K562 (cell line): ENCODE measurements around the gene SH3BP2. TPM values are rescaled to one million over a fixed set of nuclear protein-coding genes. Genes with fewer than 3 reads are reported as not detected.

ENCODE experiments used
- ATAC-seq: fragments of 200-7000 bp; cut with Tn5 transposase; 3 replicates; pipeline ENCODE4 v1.9.1; 2020; ENCODE audit warnings: moderate library complexity
- BruUV-seq: library from RNA; stranded (reverse); fragments of 400-500 nt; replicated peaks from 2 replicates; lab custom pipeline; 2021; lab: Mats Ljungman, UMichigan
- CTCF ChIA-PET: fragments of 300-600 bp; formaldehyde crosslinking; extraction: SDS; loops from one replicate; lab custom pipeline; 2021; ENCODE audit warnings: low intra/inter-chr PET ratio; lab: Yijun Ruan, JAX
- POLR2A ChIA-PET: fragments of 300-600, 350-650 bp; sonication (Branson Sonifier 250); formaldehyde crosslinking; extraction: SDS; loops from one replicate; lab custom pipeline; 2021; ENCODE audit warnings: antibody characterized with exemption, inconsistent platforms; lab: Yijun Ruan, JAX
- DNase-seq, 4 experiments: peaks; one replicate each; pipeline versions ENCODE4 v3.0.0 to v3.0.0-alpha.2; 2011 to 2018; ENCODE audit warnings: low spot score in 3 of 4, mixed read lengths in 3 of 4; ENCODE audit errors: extremely low read depth in 1 of 4
- FAIRE-seq: peaks from 2 replicates; lab custom pipeline; 2011; peaks lifted over from hg19 to GRCh38; lab: Jason Lieb, UNC
- H2AFZ ChIP-seq: 2 replicates; pipeline ENCODE4 v1.6.0; 2011; ENCODE audit warnings: low read depth, low read length, control low read depth, inconsistent platforms
- H3K27ac ChIP-seq: fragments of 200-600 bp; 3 replicates; pipeline ENCODE4 v1.8.0; 2011; ENCODE audit warnings: low read depth, mild to moderate bottlenecking, control low read depth, inconsistent platforms, low read length, moderate library complexity, mixed read lengths; ENCODE audit errors: extremely low read depth
- H3K27me3 ChIP-seq, 2 experiments: fragments of 300-600 bp in 1 of 2; 2 replicates in 1 of 2; 3 replicates in 1 of 2; pipeline versions ENCODE4 v1.6.0 to v1.8.0; 2011; ENCODE audit warnings: inconsistent platforms in 2 of 2, low read length in 2 of 2, mild to moderate bottlenecking in 1 of 2, mixed read lengths in 1 of 2, moderate library complexity in 1 of 2; ENCODE audit not compliant: control insufficient read depth in 2 of 2, insufficient read depth in 2 of 2
- H3K36me3 ChIP-seq: fragments of 300-600 bp; 3 replicates; pipeline ENCODE4 v1.8.0; 2011; ENCODE audit warnings: mild to moderate bottlenecking, low read length, inconsistent platforms; ENCODE audit not compliant: control insufficient read depth, insufficient read depth
- H3K4me1 ChIP-seq, 2 experiments: fragments of 200-600 bp in 1 of 2; replicated peaks in 1 of 2; 2 replicates in 1 of 2; 3 replicates in 1 of 2; pipeline versions ENCODE4 v1.5.1 to v1.8.0; 2011; ENCODE audit warnings: inconsistent platforms in 2 of 2, low read length in 2 of 2, mild to moderate bottlenecking in 1 of 2, mixed read lengths in 1 of 2, moderate library complexity in 1 of 2; ENCODE audit not compliant: control insufficient read depth in 2 of 2, insufficient read depth in 2 of 2
- H3K4me2 ChIP-seq: 2 replicates; pipeline ENCODE4 v1.6.1; 2011; ENCODE audit warnings: low read length, control low read depth, inconsistent platforms, mixed read lengths; ENCODE audit not compliant: insufficient read depth
- H3K4me3 ChIP-seq: fragments of 200-600 bp; sonication (generic), shearing (Covaris generic); 2 replicates; pipeline ENCODE4 v1.5.1; 2016; ENCODE audit warnings: control low read depth, inconsistent platforms
- H3K79me2 ChIP-seq: fragments of 200-600 bp; 3 replicates; pipeline ENCODE4 v1.8.0; 2011; ENCODE audit warnings: low read length, inconsistent platforms; ENCODE audit not compliant: control insufficient read depth, insufficient read depth
- H3K9ac ChIP-seq, 2 experiments: 2 replicates each; pipeline versions ENCODE4 v1.6.0 to v1.6.1; 2011; ENCODE audit warnings: low read depth in 2 of 2, low read length in 2 of 2, control low read depth in 1 of 2, inconsistent platforms in 1 of 2, mild to moderate bottlenecking in 1 of 2, mixed read lengths in 1 of 2; ENCODE audit not compliant: insufficient read depth in 1 of 2
- H3K9me1 ChIP-seq: one replicate; pipeline ENCODE4 v1.6.0; 2011; ENCODE audit warnings: inconsistent platforms, mild to moderate bottlenecking, low read length, moderate library complexity; ENCODE audit not compliant: control insufficient read depth, insufficient read depth
- H3K9me3 ChIP-seq: replicated peaks from 2 replicates; pipeline ENCODE4 v1.5.1; 2011; ENCODE audit warnings: low read depth, low read length, inconsistent platforms; ENCODE audit not compliant: control insufficient read depth, insufficient read depth
- H4K20me1 ChIP-seq: replicated peaks from 2 replicates; pipeline ENCODE4 v1.6.1; 2011; ENCODE audit warnings: low read length, inconsistent platforms, mixed read lengths; ENCODE audit not compliant: control insufficient read depth, insufficient read depth
- EGR1 ChIP-seq: fragments of 450-650 bp; conservative IDR thresholded peaks from 2 replicates; pipeline ENCODE4 v1.6.1; 2017; ENCODE audit warnings: mild to moderate bottlenecking
- ZNF347 ChIP-seq: fragments of 450-650 bp; formaldehyde crosslinking; IDR thresholded peaks from 2 replicates; pipeline ENCODE4 v1.4.0; 2020; ENCODE audit warnings: low read depth, mild to moderate bottlenecking, moderate library complexity
- ZNF431 ChIP-seq: sonication (generic); formaldehyde crosslinking; IDR thresholded peaks from 2 replicates; pipeline ENCODE4 v1.8.0; 2022; ENCODE audit warnings: mild to moderate bottlenecking, missing genetic modification reagents
- WGBS: fragments of 100-300 bp; shearing (Covaris generic); methylation state at CpG from one replicate; pipeline ENCODE4 v1.1.6; 2016; ENCODE audit warnings: low coverage, mixed read lengths; ENCODE audit not compliant: insufficient coverage; ENCODE audit errors: missing lambda C conversion rate; 5-methylcytosine and 5-hydroxymethylcytosine counted together
- in situ Hi-C: fragments of 300-500 bp; cut with MboI; formaldehyde crosslinking; loops from 4 replicates; pipeline ENCODE4 v1.15.0; 2018; ENCODE audit warnings: inconsistent platforms, mixed read lengths
- intact Hi-C: fragments of 100-400 bp; cut with micrococcal nuclease; formaldehyde crosslinking; loops from 2 replicates; pipeline ENCODE4 v1.14.2; 2022
- polyA plus RNA-seq, 8 experiments: library from polyadenylated mRNA; depleted of rRNA in 4 of 8; stranded (reverse) in 5 of 8; unstranded in 3 of 8; fragments of >200 nt; fragmentation: Nextera tagmentation in 2 of 8; fragmentation: Illumina TruSeq in 1 of 8; extraction: Ambion mirVana in 2 of 8; extraction: Trizol in 1 of 8; gene quantifications; 2 replicates each; pipeline versions ENCODE4 v1.2.1 to v1.2.3, GENCODE V29; 2011 to 2014; ENCODE audit warnings: inconsistent platforms in 1 of 8, missing spikeins in 1 of 8
- total RNA-seq, 7 experiments: library from RNA; depleted of rRNA in 6 of 7; stranded (reverse); fragments of >200 nt in 6 of 7; fragmentation: Illumina TruSeq in 2 of 7; extraction: Trizol in 2 of 7; gene quantifications; 2 replicates each; pipeline versions ENCODE4 v1.2.1 to v1.2.3, GENCODE V29; 2011 to 2021; ENCODE audit warnings: low replicate concordance in 1 of 7
- TF ChIP-seq, protein P1 (sequence below): sonication (generic); formaldehyde crosslinking; IDR thresholded peaks from 2 replicates; pipeline ENCODE4 v1.8.0; 2022; ENCODE audit warnings: mild to moderate bottlenecking, missing genetic modification reagents
- TF ChIP-seq, protein P2 (sequence below): fragments of 200-800 bp; sonication (Bioruptor generic); IDR thresholded peaks from 2 replicates; pipeline ENCODE4 v1.6.1; 2017; ENCODE audit warnings: missing genetic modification characterization, missing compliant biosample characterization

SH3BP2 gene
- total and polyA plus RNA-seq, 9 of the 15 experiments (the other 6 are each of a cell fraction or from before 2014, with no cell fraction given) = 0.34 to 16.0 (median 5.1) TPM

DNA sequence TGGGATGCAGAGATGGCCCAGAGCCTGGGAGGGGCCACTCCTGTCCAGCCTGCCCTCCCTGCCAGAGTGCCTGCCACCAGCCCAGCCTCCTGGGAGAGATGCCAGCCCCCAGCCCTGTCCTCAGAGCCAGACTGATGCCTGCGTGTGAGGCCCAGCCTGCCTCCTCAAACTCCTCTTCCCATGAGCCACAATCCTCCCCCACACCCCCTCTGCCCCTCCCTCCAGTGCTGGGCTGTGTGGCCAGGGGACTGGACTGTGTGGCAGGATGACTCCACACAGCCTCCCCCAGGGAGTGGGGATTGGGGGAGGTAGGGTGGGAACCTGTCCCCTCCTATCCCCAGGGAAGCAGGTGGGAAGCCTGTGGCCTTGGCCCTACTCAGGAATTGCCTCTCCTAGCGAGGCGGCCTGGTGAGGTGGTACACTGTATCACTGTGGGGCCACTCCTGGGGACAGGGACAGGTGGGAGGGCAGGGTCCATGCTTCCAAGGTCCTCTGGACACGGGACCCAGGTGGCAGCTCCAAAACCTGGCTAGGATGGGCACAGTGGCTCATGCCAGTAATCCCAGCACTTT lies 4.3 kb upstream of the SH3BP2 start:
- Histone ChIP-seq H3K9ac (peak overlapping the region in 1 of 2 experiments; percentile 73; a peak in 1 of 4 replicates), H3K79me2 (no peaks in the 10 kb centered on the region), H3K9me3 (no peaks in the 10 kb centered on the region; the same call in 1 of the 2 replicates), H4K20me1 (no peaks in the 10 kb centered on the region; the same call in 1 of the 2 replicates), H3K27ac (no peak overlapping the region), H3K27me3 (peaks cover 0 to 6% of the 10 kb centered on the region in 2 experiments; a peak in 2 of 5 replicates), H3K4me3 (no peak overlapping the region), H3K9me1 (no peaks in the 10 kb centered on the region), H3K4me1 (peaks cover 0 to 67% of the 10 kb centered on the region in 2 experiments; a peak in 4 of 5 replicates), H3K4me2 (no peak overlapping the region), H2AFZ (no peak overlapping the region), H3K36me3 (no peaks in the 10 kb centered on the region)
- in situ Hi-C loops (no loop called here), intact Hi-C loops (no loop called here)
- 58% methylated on average over 3 of the region's 4 CpGs for WGBS
- FAIRE-seq (peak; percentile 61), ATAC-seq (no peak), DNase-seq (peak in 2 of 4 experiments; percentile 44 to 46)
- POLR2A ChIA-PET = no interaction called here
- CTCF ChIA-PET = no interaction called here
- TF ChIP-seq EGR1 (peak; percentile 45; the same call in 1 of the 2 replicates), ZNF431 (no peak), ZNF347 (no peak)
- TF ChIP-seq, protein P1, sequence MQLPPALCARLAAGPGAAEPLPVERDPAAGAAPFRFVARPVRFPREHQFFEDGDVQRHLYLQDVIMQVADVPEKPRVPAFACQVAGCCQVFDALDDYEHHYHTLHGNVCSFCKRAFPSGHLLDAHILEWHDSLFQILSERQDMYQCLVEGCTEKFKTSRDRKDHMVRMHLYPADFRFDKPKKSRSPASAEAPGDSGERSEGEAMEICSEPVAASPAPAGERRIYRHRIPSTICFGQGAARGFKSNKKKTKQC (CRISPR knock-in tag) = no peak
- TF ChIP-seq, protein P2, sequence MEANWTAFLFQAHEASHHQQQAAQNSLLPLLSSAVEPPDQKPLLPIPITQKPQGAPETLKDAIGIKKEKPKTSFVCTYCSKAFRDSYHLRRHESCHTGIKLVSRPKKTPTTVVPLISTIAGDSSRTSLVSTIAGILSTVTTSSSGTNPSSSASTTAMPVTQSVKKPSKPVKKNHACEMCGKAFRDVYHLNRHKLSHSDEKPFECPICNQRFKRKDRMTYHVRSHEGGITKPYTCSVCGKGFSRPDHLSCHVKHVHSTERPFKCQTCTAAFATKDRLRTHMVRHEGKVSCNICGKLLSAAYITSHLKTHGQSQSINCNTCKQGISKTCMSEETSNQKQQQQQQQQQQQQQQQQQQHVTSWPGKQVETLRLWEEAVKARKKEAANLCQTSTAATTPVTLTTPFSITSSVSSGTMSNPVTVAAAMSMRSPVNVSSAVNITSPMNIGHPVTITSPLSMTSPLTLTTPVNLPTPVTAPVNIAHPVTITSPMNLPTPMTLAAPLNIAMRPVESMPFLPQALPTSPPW (CRISPR knock-in tag) = peak; percentile 64
- BruUV-seq = no TSS peak
